ENCODE results near the gene DDX23.

GRCh38 chr12:48812389-48812788 is 39.6 kb downstream of the DDX23 start:
- no peak for TF ChIP-seq POLR2A (IDR thresholded peaks at IDR 0.05)
- no peak for TF ChIP-seq CTCF (IDR thresholded peaks at IDR 0.05)
